Stomach (tissue), 9 donors: Measurements from ENCODE around the gene ATR. TPM values are rescaled to one million over a fixed set of nuclear protein-coding genes. Genes with fewer than 3 reads are reported as not detected.

ENCODE experiments used
- DNase-seq, 2 donors: peaks; one replicate each; pipeline versions ENCODE4 v3.0.0 to v3.0.0-alpha.2; 2013 to 2019
- H3K27ac ChIP-seq, 5 donors: fragments of 200-600 bp in 4 of 5; sonication (generic) in 4 of 5; one replicate each; pipeline ENCODE4 v1.5.1; 2013 to 2019; ENCODE audit warnings: mild to moderate bottlenecking in 1 of 5, moderate library complexity in 1 of 5
- H3K27me3 ChIP-seq, 3 donors: fragments of 200-600 bp; sonication (generic); one replicate each; pipeline ENCODE4 v1.5.1; 2017 to 2019; ENCODE audit warnings: mixed run types in 1 of 3
- H3K36me3 ChIP-seq, 4 donors: fragments of 200-600 bp; sonication (generic); 1 replicate in 3 of 4; 2 replicates in 1 of 4; pipeline ENCODE4 v1.5.1; 2016 to 2019
- H3K4me1 ChIP-seq, 4 donors: fragments of 200-600 bp; sonication (generic); one replicate each; pipeline ENCODE4 v1.5.1; 2016 to 2019
- H3K4me3 ChIP-seq, 4 donors: fragments of 200-600 bp; sonication (generic) in 3 of 4; one replicate each; pipeline ENCODE4 v1.5.1; 2016 to 2019; ENCODE audit warnings: mild to moderate bottlenecking in 1 of 4
- H3K9me3 ChIP-seq, 4 donors: fragments of 200-600 bp; sonication (generic); one replicate each; pipeline ENCODE4 v1.5.1; 2016 to 2019
- EP300 ChIP-seq: sonication (generic); formaldehyde crosslinking; IDR thresholded peaks from one replicate; pipeline ENCODE4 v1.6.1; 2017; ENCODE audit warnings: antibody characterized with exemption
- POLR2A ChIP-seq, 4 donors: fragments of 450-650 bp; IDR thresholded peaks; one replicate each; pipeline ENCODE4 v1.6.1; 2016; ENCODE audit warnings: antibody characterized with exemption in 4 of 4, control low read depth in 2 of 4, mild to moderate bottlenecking in 1 of 4, moderate library complexity in 1 of 4
- POLR2AphosphoS5 ChIP-seq, 3 donors: sonication (generic); formaldehyde crosslinking; IDR thresholded peaks; one replicate each; pipeline ENCODE4 v1.6.1; 2016; ENCODE audit warnings: antibody characterized with exemption in 3 of 3
- WGBS, 5 donors: extraction: QIAGEN DNeasy Blood & Tissue Kit in 3 of 5; methylation state at CpG; one replicate each; pipeline versions ENCODE4 v1.1.5 to v1.1.7; 2013 to 2018; 5-methylcytosine and 5-hydroxymethylcytosine counted together
- intact Hi-C: fragments of 100-400 bp; cut with DNase I; formaldehyde crosslinking; loops from one replicate; pipeline ENCODE4 v1.15.1; 2023; ENCODE audit warnings: low total_unique reads
- polyA plus RNA-seq, 3 donors: library from polyadenylated mRNA; stranded (reverse); fragments of 200-250 nt; gene quantifications; one replicate each; pipeline ENCODE4 v1.2.3, GENCODE V29; 2013
- total RNA-seq, 5 donors: library from RNA; depleted of rRNA; stranded (reverse); fragments of >200 nt; gene quantifications; one replicate each; pipeline versions ENCODE4 v1.1.0 to v1.2.3, GENCODE V29; 2014 to 2016
- TF ChIP-seq, protein P1 (sequence below), 7 experiments: fragments of 450-650 bp in 4 of 7; fragments of 200-600 bp in 3 of 7; sonication (generic) in 3 of 7; IDR thresholded peaks; one replicate each; pipeline ENCODE4 v1.5.1; 2016 to 2019; ENCODE audit warnings: antibody characterized with exemption in 7 of 7, control low read depth in 2 of 7, mild to moderate bottlenecking in 1 of 7
- donor health status: healthy with polysubstance abuse.
- donor health status: Bipolar disorder and iron deficiency.
- donor health status: healthy.

ATR gene
- total and polyA plus RNA-seq, 8 donors = 6.0 to 51.0 (median 14.5) TPM

- no peak overlapping the region for H3K4me3 ChIP-seq
- H3K27me3 ChIP-seq = no peaks in the 10 kb centered on the region
- H3K27ac ChIP-seq = no peak overlapping the region
- 95 to 100% (median 97%) methylated on average over 2 of the region's 2 CpGs for WGBS, 5 donors
- H3K9me3 ChIP-seq = no peaks in the 10 kb centered on the region
- TF ChIP-seq POLR2AphosphoS5 (IDR thresholded peaks at IDR 0.05) (no peak), EP300 (no peak), POLR2A (IDR thresholded peaks at IDR 0.05) (no peak)
- TF ChIP-seq, protein P1, sequence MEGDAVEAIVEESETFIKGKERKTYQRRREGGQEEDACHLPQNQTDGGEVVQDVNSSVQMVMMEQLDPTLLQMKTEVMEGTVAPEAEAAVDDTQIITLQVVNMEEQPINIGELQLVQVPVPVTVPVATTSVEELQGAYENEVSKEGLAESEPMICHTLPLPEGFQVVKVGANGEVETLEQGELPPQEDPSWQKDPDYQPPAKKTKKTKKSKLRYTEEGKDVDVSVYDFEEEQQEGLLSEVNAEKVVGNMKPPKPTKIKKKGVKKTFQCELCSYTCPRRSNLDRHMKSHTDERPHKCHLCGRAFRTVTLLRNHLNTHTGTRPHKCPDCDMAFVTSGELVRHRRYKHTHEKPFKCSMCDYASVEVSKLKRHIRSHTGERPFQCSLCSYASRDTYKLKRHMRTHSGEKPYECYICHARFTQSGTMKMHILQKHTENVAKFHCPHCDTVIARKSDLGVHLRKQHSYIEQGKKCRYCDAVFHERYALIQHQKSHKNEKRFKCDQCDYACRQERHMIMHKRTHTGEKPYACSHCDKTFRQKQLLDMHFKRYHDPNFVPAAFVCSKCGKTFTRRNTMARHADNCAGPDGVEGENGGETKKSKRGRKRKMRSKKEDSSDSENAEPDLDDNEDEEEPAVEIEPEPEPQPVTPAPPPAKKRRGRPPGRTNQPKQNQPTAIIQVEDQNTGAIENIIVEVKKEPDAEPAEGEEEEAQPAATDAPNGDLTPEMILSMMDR (IDR thresholded peaks at IDR 0.05) = no peak
- peaks cover 27 to 74% (median 68%) of the 10 kb centered on the region in 4 donors for H3K36me3 ChIP-seq
- intact Hi-C loops = no loop called here
- no peak for DNase-seq
- no peaks in the 10 kb centered on the region for H3K4me1 ChIP-seq
Measured at GRCh38 chr3:142502187-142502985, 76.1 kb downstream of the ATR start.

DNA sequence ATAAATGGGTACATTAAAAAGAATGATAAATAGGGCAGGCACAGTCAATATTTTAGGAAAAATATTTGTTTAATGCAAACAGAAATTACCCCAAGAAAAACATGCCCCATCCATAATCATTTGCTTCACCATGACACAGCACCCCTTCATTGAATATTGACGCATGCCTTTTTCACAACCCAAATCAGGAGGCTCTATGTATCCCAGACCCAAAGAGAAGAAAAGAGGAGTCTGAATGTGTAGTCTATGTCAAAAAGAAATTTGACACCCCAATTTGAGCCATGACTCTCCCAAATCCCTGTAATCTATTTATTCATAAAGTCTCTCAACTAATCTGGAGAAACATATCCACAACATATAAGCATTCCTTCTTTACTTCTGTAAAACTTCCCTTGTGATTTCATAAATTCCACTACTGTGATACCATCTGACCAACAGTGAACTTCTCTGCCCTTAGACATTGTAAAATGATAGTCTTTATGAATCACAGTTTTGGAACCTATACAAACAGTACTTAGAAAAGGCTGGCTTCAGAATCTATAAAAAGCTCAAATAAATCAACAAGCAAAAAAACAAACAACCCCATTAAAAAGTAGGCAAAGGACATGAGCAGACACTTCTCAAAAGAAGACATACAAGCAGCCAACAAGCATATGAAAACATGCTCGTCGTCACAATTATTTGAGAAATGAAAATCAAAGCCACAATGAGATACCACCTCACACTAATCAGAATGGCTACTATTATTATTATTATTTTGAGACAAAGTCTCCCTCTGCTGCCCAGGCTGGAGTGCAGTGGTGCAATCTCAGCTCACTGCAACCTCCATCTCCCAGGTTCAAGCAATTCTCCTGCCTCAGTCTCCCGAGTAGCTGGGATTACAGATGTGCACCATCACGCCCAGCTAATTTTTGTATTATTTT lies 77.3 kb downstream of the ATR start:
- Histone ChIP-seq H3K27me3 (no peaks in the 10 kb centered on the region), H3K27ac (no peak overlapping the region), H3K9me3 (no peaks in the 10 kb centered on the region), H3K4me1 (no peaks in the 10 kb centered on the region), H3K36me3 (peaks cover 25 to 74% (median 68%) of the 10 kb centered on the region in 4 donors), H3K4me3 (no peak overlapping the region)
- intact Hi-C loops = no loop called here
- DNase-seq = no peak
- 91 to 98% (median 96%) methylated on average over 5 of the region's 5 CpGs for WGBS, 5 donors
- TF ChIP-seq EP300 (no peak), POLR2AphosphoS5 (IDR thresholded peaks at IDR 0.05) (no peak), POLR2A (IDR thresholded peaks at IDR 0.05) (no peak)
- TF ChIP-seq, protein P1 (IDR thresholded peaks at IDR 0.05) = no peak

DNA sequence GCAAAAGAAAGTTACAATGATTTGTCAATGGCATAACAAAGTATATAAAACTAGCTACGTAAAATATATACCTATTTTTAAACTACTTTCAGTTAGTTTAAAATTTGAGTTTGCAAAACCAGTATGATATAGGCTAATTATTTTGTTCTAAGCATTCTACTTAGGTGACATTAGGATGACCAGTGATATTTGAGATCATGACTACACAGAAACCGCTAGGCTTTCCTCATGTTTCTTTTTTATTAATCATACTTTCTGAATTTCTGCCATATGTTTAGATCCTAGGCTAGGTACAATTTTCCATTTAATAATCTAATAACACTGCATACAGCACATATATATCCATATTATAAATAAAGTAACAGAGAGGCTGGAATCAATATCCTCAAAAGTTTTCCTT lies 78.3 kb downstream of the ATR start:
- TF ChIP-seq, protein P1 (IDR thresholded peaks at IDR 0.05) = no peak
- TF ChIP-seq POLR2A (IDR thresholded peaks at IDR 0.05) (no peak), EP300 (no peak), POLR2AphosphoS5 (IDR thresholded peaks at IDR 0.05) (no peak)
- no peaks in the 10 kb centered on the region for H3K4me1 ChIP-seq
- H3K27ac ChIP-seq = no peak overlapping the region
- 73 to 99% (median 94%) methylated on average over 2 of the region's 2 CpGs for WGBS, 5 donors
- DNase-seq = no peak
- intact Hi-C loops = no loop called here
- H3K36me3 ChIP-seq = peaks cover 22 to 76% (median 70%) of the 10 kb centered on the region in 4 donors
- no peaks in the 10 kb centered on the region for H3K9me3 ChIP-seq
- H3K4me3 ChIP-seq = no peak overlapping the region
- no peaks in the 10 kb centered on the region for H3K27me3 ChIP-seq

DNA sequence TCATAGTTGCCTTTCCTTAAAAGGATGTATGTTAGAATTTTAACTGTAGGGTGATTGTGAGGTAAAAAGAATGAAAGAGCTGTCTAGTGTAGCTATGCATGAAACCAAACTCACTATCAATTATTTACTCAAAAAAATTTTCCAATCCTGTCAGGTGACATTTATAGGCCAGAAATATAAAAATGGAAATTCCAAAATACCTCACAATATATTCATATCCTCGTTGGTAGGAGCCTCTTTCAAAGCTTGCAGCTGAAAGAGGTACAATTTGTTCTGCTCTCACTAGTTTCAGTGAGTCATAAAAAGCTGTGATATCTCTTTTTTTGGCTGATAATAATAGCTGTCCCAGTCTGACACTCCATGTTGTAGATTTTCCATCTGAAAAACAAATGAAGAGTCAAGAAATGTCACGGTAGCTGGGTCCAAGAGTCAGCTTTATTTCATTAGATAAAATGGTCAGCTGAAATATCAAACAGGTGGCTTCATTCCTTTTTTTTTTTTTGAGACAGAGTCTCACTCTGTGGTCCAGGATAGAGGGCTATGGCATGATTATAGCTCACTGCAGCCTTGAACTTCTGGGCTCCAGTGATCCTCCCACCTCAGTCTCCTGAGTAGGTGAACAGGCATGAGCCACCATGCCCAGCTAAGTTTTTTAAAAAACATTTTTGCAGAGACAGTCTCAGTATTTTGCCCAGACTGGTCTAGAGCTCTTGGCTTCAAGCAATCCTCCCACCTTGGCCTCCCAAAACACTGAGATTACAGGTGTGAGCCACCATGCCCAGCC lies 79.9 kb downstream of the ATR start:
- TF ChIP-seq, protein P1 (IDR thresholded peaks at IDR 0.05) = no peak
- no peak for TF ChIP-seq EP300
- TF ChIP-seq POLR2A (IDR thresholded peaks at IDR 0.05) = no peak
- TF ChIP-seq POLR2AphosphoS5 (IDR thresholded peaks at IDR 0.05) = no peak

More for the DNA sequence above, 79.9 kb downstream of the ATR start:
- no peak for DNase-seq
- H3K27ac ChIP-seq = no peak overlapping the region
- H3K4me3 ChIP-seq = no peak overlapping the region
- H3K36me3 ChIP-seq = peaks cover 16 to 73% (median 70%) of the 10 kb centered on the region in 4 donors
- H3K27me3 ChIP-seq = no peaks in the 10 kb centered on the region
- 62 to 69% (median 64%) methylated on average over 2 of the region's 2 CpGs for WGBS, 5 donors
- intact Hi-C loops = no loop called here
- H3K9me3 ChIP-seq = no peaks in the 10 kb centered on the region
- H3K4me1 ChIP-seq = no peaks in the 10 kb centered on the region
